Measurements from ENCODE around the gene ZXDC.

DNA sequence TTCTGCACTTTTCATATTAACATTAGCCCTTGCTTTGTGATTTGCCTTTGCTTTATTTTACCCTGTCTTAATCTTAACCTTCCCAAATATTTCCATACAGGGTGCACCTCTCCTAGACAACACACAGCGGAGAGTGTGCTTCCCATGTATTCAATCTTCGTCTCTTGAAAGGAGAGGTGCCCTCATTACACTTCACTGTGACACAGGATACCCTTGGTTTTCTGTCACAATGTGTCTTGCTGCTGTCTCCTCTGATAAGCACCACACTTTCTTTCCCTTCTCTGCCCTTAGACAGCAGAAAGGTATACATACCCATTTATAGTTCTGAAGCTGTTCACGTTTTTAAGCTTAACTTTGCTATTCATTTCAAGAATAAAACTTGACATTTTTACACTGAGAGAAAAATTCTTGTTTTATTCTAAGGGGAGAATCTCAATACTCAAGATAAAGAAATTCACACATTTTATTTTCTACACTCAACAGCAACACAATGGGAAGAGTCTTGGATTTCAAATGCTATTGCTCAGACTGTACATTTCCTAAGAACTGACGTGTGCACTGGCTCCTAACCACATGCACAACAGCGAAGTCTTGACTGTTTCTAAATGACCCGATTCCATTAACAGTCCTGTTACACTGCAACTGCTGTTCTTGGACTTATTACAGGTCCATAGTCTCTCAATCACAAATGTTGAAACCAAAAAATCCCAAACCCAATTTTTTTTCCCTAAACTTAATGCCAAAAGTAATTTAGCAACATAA is 21.1 kb downstream of the ZXDC start:
- TF ChIP-seq, protein P1, sequence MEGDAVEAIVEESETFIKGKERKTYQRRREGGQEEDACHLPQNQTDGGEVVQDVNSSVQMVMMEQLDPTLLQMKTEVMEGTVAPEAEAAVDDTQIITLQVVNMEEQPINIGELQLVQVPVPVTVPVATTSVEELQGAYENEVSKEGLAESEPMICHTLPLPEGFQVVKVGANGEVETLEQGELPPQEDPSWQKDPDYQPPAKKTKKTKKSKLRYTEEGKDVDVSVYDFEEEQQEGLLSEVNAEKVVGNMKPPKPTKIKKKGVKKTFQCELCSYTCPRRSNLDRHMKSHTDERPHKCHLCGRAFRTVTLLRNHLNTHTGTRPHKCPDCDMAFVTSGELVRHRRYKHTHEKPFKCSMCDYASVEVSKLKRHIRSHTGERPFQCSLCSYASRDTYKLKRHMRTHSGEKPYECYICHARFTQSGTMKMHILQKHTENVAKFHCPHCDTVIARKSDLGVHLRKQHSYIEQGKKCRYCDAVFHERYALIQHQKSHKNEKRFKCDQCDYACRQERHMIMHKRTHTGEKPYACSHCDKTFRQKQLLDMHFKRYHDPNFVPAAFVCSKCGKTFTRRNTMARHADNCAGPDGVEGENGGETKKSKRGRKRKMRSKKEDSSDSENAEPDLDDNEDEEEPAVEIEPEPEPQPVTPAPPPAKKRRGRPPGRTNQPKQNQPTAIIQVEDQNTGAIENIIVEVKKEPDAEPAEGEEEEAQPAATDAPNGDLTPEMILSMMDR (IDR thresholded peaks at IDR 0.05; ENCODE audit: low read depth, low read length, poor library complexity, severe bottlenecking) = no peak
- no peak for TF ChIP-seq EZH2phosphoT487 (IDR thresholded peaks at IDR 0.05; ENCODE audit: borderline replicate concordance, low read length)

Data from DOHH2 (cell line).